H1 (cell line): Measurements from ENCODE around the gene MBP. TPM values are rescaled to one million over a fixed set of nuclear protein-coding genes. Genes with fewer than 3 reads are reported as not detected.

Experiments
- BCL11A ChIP-seq, 2 experiments: IDR thresholded peaks; one replicate each; pipeline ENCODE4 v1.6.1; 2011; ENCODE audit warnings: low read depth in 2 of 2, low read length in 2 of 2, mild to moderate bottlenecking in 2 of 2
- SIRT6 ChIP-seq: IDR thresholded peaks from one replicate; pipeline ENCODE4 v1.7.1; 2012; ENCODE audit warnings: low read length, inconsistent platforms
- TBP ChIP-seq: IDR thresholded peaks from 2 replicates; pipeline ENCODE4 v1.6.1; 2011; ENCODE audit warnings: low read depth, low read length, improper control_type of control experiment
- polyA plus RNA-seq, 7 experiments: library from polyadenylated mRNA; depleted of rRNA in 3 of 7; stranded (reverse) in 5 of 7; unstranded in 2 of 7; fragments of >200 nt in 5 of 7; fragments of 200-250 nt in 2 of 7; gene quantifications; 1 replicate in 5 of 7; 2 replicates in 1 of 7; 4 replicates in 1 of 7; pipeline versions ENCODE4 v1.2.1 to v1.2.3, GENCODE V29; 2011 to 2013; ENCODE audit warnings: missing spikeins in 2 of 7, mixed read lengths in 2 of 7
- total RNA-seq: library from RNA; stranded (reverse); fragmentation: NEBNext Ultra II Directional; extraction: Animal tissue kit (Norgen Biotek cat#: 25700); gene quantifications from 2 replicates; pipeline ENCODE4 v1.2.1, GENCODE V29; 2021

Gene MBP
- total and polyA plus RNA-seq, 2 of the 8 experiments (the other 6 are each of a cell fraction or from before 2014, with no cell fraction given): 7.7 to 19.2 TPM

DNA sequence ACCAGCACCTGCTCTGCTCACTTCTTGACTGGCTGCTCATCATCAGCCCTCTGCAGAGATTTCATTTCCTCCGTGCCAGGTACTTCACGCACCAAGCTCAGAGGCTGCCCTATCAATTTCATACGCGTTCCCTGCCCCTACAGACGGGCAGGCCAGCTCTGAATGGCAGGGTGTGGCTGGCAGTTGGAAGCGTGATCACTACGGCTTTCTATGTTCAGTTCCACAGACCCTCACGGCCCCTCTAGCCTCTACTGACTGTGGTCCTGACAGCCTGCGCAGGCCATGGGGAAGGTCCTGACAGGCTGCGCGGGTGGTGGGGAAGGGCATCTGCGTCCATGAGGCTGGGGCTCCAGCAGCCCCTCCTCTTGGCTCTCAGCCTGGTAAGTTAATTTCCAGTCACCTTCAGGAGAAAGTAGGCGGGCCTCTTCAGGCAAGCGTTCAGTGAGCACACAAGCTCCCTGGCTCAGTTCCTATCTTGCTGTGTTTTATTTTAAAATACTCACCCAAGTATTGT, 155.4 kb downstream of the MBP start (continued):
- TF ChIP-seq TBP (no peak), SIRT6 (no peak), BCL11A (IDR thresholded peaks at IDR 0.05; ENCODE audit: low read depth in 2 of 2, low read length in 2 of 2) (no peak)
